ENCODE measurements around the gene KRT76.

- no peak for TF ChIP-seq KAT2A (conservative IDR thresholded peaks at IDR 0.05; ENCODE audit: control insufficient read depth, low read depth, low read length)
- no peak for TF ChIP-seq CTCF (IDR thresholded peaks at IDR 0.05 in 2 of 3, conservative IDR thresholded peaks at IDR 0.05 in 1 of 3; ENCODE audit: control insufficient read depth in 2 of 3, extremely low read depth in 1 of 3, insufficient read depth in 1 of 3, low read depth in 3 of 3, low read length in 3 of 3)
Observed at GRCh38 chr12:52726451-52726850, 50.7 kb downstream of the KRT76 start.

Measured in GM12878 (cell line).